CD8-positive, alpha-beta memory T cell (primary cell): Measurements from ENCODE around the gene KCNJ5. TPM values are rescaled to one million over a fixed set of nuclear protein-coding genes. Genes with fewer than 3 reads are reported as not detected.

Source experiments
- CTCF ChIA-PET: fragments of 350-600 bp; sonication (Branson Sonifier 250); formaldehyde crosslinking; loops from one replicate; lab custom pipeline; 2021; ENCODE audit warnings: antibody characterized with exemption; lab: Charles Lee
- POLR2A ChIA-PET: fragments of 350-600 bp; sonication (Branson Sonifier 250); formaldehyde crosslinking; loops from one replicate; lab custom pipeline; 2021; ENCODE audit warnings: antibody characterized with exemption; lab: Charles Lee
- DNase-seq, 5 donors: peaks; one replicate each; pipeline versions ENCODE4 v3.0.0 to v3.0.0-alpha.2; 2020 to 2022; ENCODE audit warnings: mixed read lengths in 1 of 5
- H3K27ac ChIP-seq: one replicate; pipeline ENCODE4 v1.7.0; 2013; ENCODE audit warnings: low read depth, mild to moderate bottlenecking, low read length, moderate library complexity
- H3K27me3 ChIP-seq: 2 replicates; pipeline ENCODE4 v1.7.0; 2013; ENCODE audit warnings: low read length, mild to moderate bottlenecking; ENCODE audit not compliant: insufficient read depth, poor library complexity, severe bottlenecking
- H3K36me3 ChIP-seq: 2 replicates; pipeline ENCODE4 v1.7.0; 2013; ENCODE audit warnings: mild to moderate bottlenecking, low read length, moderate library complexity; ENCODE audit not compliant: insufficient read depth
- H3K4me1 ChIP-seq: 2 replicates; pipeline ENCODE4 v1.7.0; 2013; ENCODE audit warnings: mild to moderate bottlenecking, low read length, moderate library complexity; ENCODE audit not compliant: insufficient read depth
- H3K4me3 ChIP-seq: 2 replicates; pipeline ENCODE4 v1.7.0; 2013; ENCODE audit warnings: mild to moderate bottlenecking, low read length
- H3K9me3 ChIP-seq: 2 replicates; pipeline ENCODE4 v1.7.0; 2013; ENCODE audit warnings: mild to moderate bottlenecking, low read length
- H3K27ac Mint-ChIP-seq, 8 donors: one replicate each; pipeline ENCODE4 v1.8.0; 2020 to 2021; ENCODE audit warnings: mixed read lengths in 8 of 8, mild to moderate bottlenecking in 6 of 8, inconsistent platforms in 3 of 8, moderate library complexity in 3 of 8
- H3K27me3 Mint-ChIP-seq, 2 donors: one replicate each; pipeline ENCODE4 v1.8.0; 2020 to 2021; ENCODE audit warnings: mixed read lengths in 2 of 2, mild to moderate bottlenecking in 1 of 2, moderate library complexity in 1 of 2
- H3K36me3 Mint-ChIP-seq, 3 donors: one replicate each; pipeline ENCODE4 v1.8.0; 2020 to 2021; ENCODE audit warnings: mixed read lengths in 3 of 3, inconsistent platforms in 1 of 3, mild to moderate bottlenecking in 1 of 3
- H3K4me1 Mint-ChIP-seq, 3 donors: one replicate each; pipeline ENCODE4 v1.8.0; 2020 to 2021; ENCODE audit warnings: mixed read lengths in 3 of 3, inconsistent platforms in 1 of 3, mild to moderate bottlenecking in 1 of 3
- H3K4me3 Mint-ChIP-seq, 7 donors: one replicate each; pipeline ENCODE4 v1.8.0; 2020 to 2021; ENCODE audit warnings: mixed read lengths in 7 of 7, mild to moderate bottlenecking in 6 of 7, moderate library complexity in 4 of 7, inconsistent platforms in 2 of 7
- H3K9me3 Mint-ChIP-seq, 5 donors: one replicate each; pipeline ENCODE4 v1.8.0; 2020 to 2022; ENCODE audit warnings: mixed read lengths in 5 of 5, mild to moderate bottlenecking in 3 of 5, moderate library complexity in 2 of 5, inconsistent platforms in 1 of 5
- polyA plus RNA-seq: library from polyadenylated mRNA; unstranded; fragments of 300-500 nt; fragmentation: Illumina TruSeq; gene quantifications from one replicate; pipeline ENCODE4 v1.2.3, GENCODE V29; 2021
- total RNA-seq, 2 experiments: library from RNA; stranded (reverse); gene quantifications; one replicate each; pipeline ENCODE4 v1.2.3, GENCODE V29; 2021

KCNJ5 gene
- total and polyA plus RNA-seq, 3 experiments from 2014 or later: 0.04 TPM; not detected in 2

- H3K27me3 ChIP-seq: no peaks in the 10 kb centered on the region
- no peak overlapping the region for H3K4me3 ChIP-seq
- H3K27me3 Mint-ChIP-seq: peaks cover 5 to 7% of the 10 kb centered on the region in 2 donors
- no peaks in the 10 kb centered on the region for H3K36me3 Mint-ChIP-seq
- no peaks in the 10 kb centered on the region for H3K9me3 ChIP-seq
- H3K27ac Mint-ChIP-seq: no peak overlapping the region
- no peaks in the 10 kb centered on the region for H3K4me1 ChIP-seq
- H3K4me3 Mint-ChIP-seq: no peak overlapping the region
- ChIA-PET CTCF (no interaction called here), POLR2A (no interaction called here)
- H3K36me3 ChIP-seq: no peaks in the 10 kb centered on the region
- peaks cover 0 to 5% (median 0%) of the 10 kb centered on the region in 3 donors for H3K4me1 Mint-ChIP-seq
- no peaks in the 10 kb centered on the region for H3K9me3 Mint-ChIP-seq
- DNase-seq: no peak
- no peak overlapping the region for H3K27ac ChIP-seq
Measured at GRCh38 chr11:128872594-128872993, 18.6 kb upstream of the KCNJ5 start.

- Mint-ChIP-seq H3K9me3 (no peaks in the 10 kb centered on the region), H3K4me1 (peaks cover 0 to 5% (median 0%) of the 10 kb centered on the region in 3 donors), H3K27me3 (peaks cover 6 to 17% of the 10 kb centered on the region in 2 donors), H3K27ac (no peak overlapping the region), H3K36me3 (no peaks in the 10 kb centered on the region), H3K4me3 (no peak overlapping the region)
- H3K4me1 ChIP-seq: no peaks in the 10 kb centered on the region
- H3K27me3 ChIP-seq: peaks cover 3% of the 10 kb centered on the region
- no peak overlapping the region for H3K4me3 ChIP-seq
- ChIA-PET CTCF (interaction anchor here (1.4 to 1.8 kb wide), 2 partner anchors 11 to 86 kb away, joined by 3 to 11 read pairs; no protein-coding TSS in a partner anchor), POLR2A (no interaction called here)
- no peak for DNase-seq
- no peaks in the 10 kb centered on the region for H3K36me3 ChIP-seq
- no peak overlapping the region for H3K27ac ChIP-seq
- H3K9me3 ChIP-seq: no peaks in the 10 kb centered on the region
Measured at GRCh38 chr11:128874427-128874826, 16.7 kb upstream of the KCNJ5 start.

- ChIA-PET POLR2A (no interaction called here), CTCF (no interaction called here)
- Mint-ChIP-seq H3K36me3 (no peaks in the 10 kb centered on the region), H3K4me1 (peaks cover 0 to 5% (median 0%) of the 10 kb centered on the region in 3 donors), H3K4me3 (no peak overlapping the region), H3K9me3 (no peaks in the 10 kb centered on the region), H3K27ac (no peak overlapping the region), H3K27me3 (peaks cover 6 to 26% of the 10 kb centered on the region in 2 donors)
- Histone ChIP-seq H3K36me3 (no peaks in the 10 kb centered on the region), H3K4me1 (no peaks in the 10 kb centered on the region), H3K9me3 (no peaks in the 10 kb centered on the region), H3K27ac (no peak overlapping the region), H3K27me3 (peaks cover 3% of the 10 kb centered on the region), H3K4me3 (no peak overlapping the region)
- DNase-seq: no peak
Measured at GRCh38 chr11:128876133-128876650, 15.0 kb upstream of the KCNJ5 start.

- Mint-ChIP-seq H3K36me3 (no peaks in the 10 kb centered on the region), H3K27ac (no peak overlapping the region), H3K4me1 (peaks cover 0 to 4% (median 0%) of the 10 kb centered on the region in 3 donors), H3K4me3 (no peak overlapping the region), H3K27me3 (peaks cover 5 to 40% of the 10 kb centered on the region in 2 donors), H3K9me3 (no peaks in the 10 kb centered on the region)
- ChIA-PET POLR2A (interaction anchor here (0.6 kb wide), 1 partner anchor 339 kb away, joined by 3 read pairs; no protein-coding TSS in a partner anchor), CTCF (no interaction called here)
- H3K4me1 ChIP-seq: no peaks in the 10 kb centered on the region
- DNase-seq: no peak
- no peak overlapping the region for H3K27ac ChIP-seq
- H3K4me3 ChIP-seq: no peak overlapping the region
- no peaks in the 10 kb centered on the region for H3K9me3 ChIP-seq
- no peaks in the 10 kb centered on the region for H3K36me3 ChIP-seq
- H3K27me3 ChIP-seq: peaks cover 3% of the 10 kb centered on the region
Measured at GRCh38 chr11:128877726-128878125, 13.4 kb upstream of the KCNJ5 start.

- no peak overlapping the region for H3K4me3 Mint-ChIP-seq
- H3K27ac ChIP-seq: no peak overlapping the region
- no peaks in the 10 kb centered on the region for H3K36me3 ChIP-seq
- H3K27ac Mint-ChIP-seq: no peak overlapping the region
- no peaks in the 10 kb centered on the region for H3K9me3 ChIP-seq
- POLR2A ChIA-PET: no interaction called here
- peaks cover 3% of the 10 kb centered on the region for H3K27me3 ChIP-seq
- H3K4me3 ChIP-seq: no peak overlapping the region
- H3K4me1 ChIP-seq: no peaks in the 10 kb centered on the region
- peaks cover 5 to 48% of the 10 kb centered on the region in 2 donors for H3K27me3 Mint-ChIP-seq
- no peaks in the 10 kb centered on the region for H3K36me3 Mint-ChIP-seq
- H3K4me1 Mint-ChIP-seq: no peaks in the 10 kb centered on the region
- H3K9me3 Mint-ChIP-seq: no peaks in the 10 kb centered on the region
- no peak for DNase-seq
- CTCF ChIA-PET: no interaction called here
Measured at GRCh38 chr11:128878455-128878854, 12.7 kb upstream of the KCNJ5 start.

GRCh38 chr11:128879817-128880216, 11.3 kb upstream of the KCNJ5 start:
- no peak overlapping the region for H3K27ac ChIP-seq
- no peak for DNase-seq
- H3K4me1 ChIP-seq: no peaks in the 10 kb centered on the region
- Mint-ChIP-seq H3K27me3 (peaks cover 10 to 51% of the 10 kb centered on the region in 2 donors), H3K36me3 (no peaks in the 10 kb centered on the region), H3K9me3 (no peaks in the 10 kb centered on the region), H3K27ac (no peak overlapping the region), H3K4me1 (no peaks in the 10 kb centered on the region), H3K4me3 (no peak overlapping the region)
- POLR2A ChIA-PET: no interaction called here
- CTCF ChIA-PET: interaction anchor here (1.7 kb wide), 1 partner anchor 77 kb away, joined by 8 read pairs; no protein-coding TSS in a partner anchor
- H3K9me3 ChIP-seq: no peaks in the 10 kb centered on the region
- H3K36me3 ChIP-seq: no peaks in the 10 kb centered on the region
- H3K27me3 ChIP-seq: peaks cover 3% of the 10 kb centered on the region
- no peak overlapping the region for H3K4me3 ChIP-seq

GRCh38 chr11:128881221-128881620, 9.9 kb upstream of the KCNJ5 start:
- ChIA-PET CTCF (interaction anchor here (1.1 to 1.4 kb wide), 3 partner anchors 12 to 75 kb away, joined by 3 to 4 read pairs (median 4); no protein-coding TSS in a partner anchor), POLR2A (no interaction called here)
- H3K4me1 Mint-ChIP-seq: no peaks in the 10 kb centered on the region
- Histone ChIP-seq H3K4me3 (no peak overlapping the region), H3K36me3 (no peaks in the 10 kb centered on the region), H3K27ac (no peak overlapping the region), H3K4me1 (no peaks in the 10 kb centered on the region), H3K9me3 (no peaks in the 10 kb centered on the region), H3K27me3 (peaks cover 3% of the 10 kb centered on the region)
- H3K9me3 Mint-ChIP-seq: no peaks in the 10 kb centered on the region
- DNase-seq: no peak
- H3K27ac Mint-ChIP-seq: no peak overlapping the region
- H3K36me3 Mint-ChIP-seq: no peaks in the 10 kb centered on the region
- peaks cover 15 to 61% of the 10 kb centered on the region in 2 donors for H3K27me3 Mint-ChIP-seq
- no peak overlapping the region for H3K4me3 Mint-ChIP-seq

- peak overlapping the region in 1 of 8 donors; percentile 3 for H3K27ac Mint-ChIP-seq
- H3K4me3 Mint-ChIP-seq: no peak overlapping the region
- Histone ChIP-seq H3K9me3 (no peaks in the 10 kb centered on the region), H3K27me3 (peaks cover 3% of the 10 kb centered on the region), H3K27ac (no peak overlapping the region), H3K36me3 (no peaks in the 10 kb centered on the region), H3K4me1 (no peaks in the 10 kb centered on the region), H3K4me3 (no peak overlapping the region)
- no peaks in the 10 kb centered on the region for H3K9me3 Mint-ChIP-seq
- DNase-seq: no peak
- peaks cover 18 to 61% of the 10 kb centered on the region in 2 donors for H3K27me3 Mint-ChIP-seq
- H3K36me3 Mint-ChIP-seq: no peaks in the 10 kb centered on the region
- POLR2A ChIA-PET: no interaction called here
- H3K4me1 Mint-ChIP-seq: peaks cover 7 to 8% (median 8%) of the 10 kb centered on the region in 3 donors
- CTCF ChIA-PET: interaction anchor here (1.1 to 1.4 kb wide), 3 partner anchors 10 to 74 kb away, joined by 3 to 4 read pairs (median 4); no protein-coding TSS in a partner anchor
Measured at GRCh38 chr11:128882451-128882850, 8.7 kb upstream of the KCNJ5 start.
